Measurements from ENCODE around the gene OR9K2.

DNA sequence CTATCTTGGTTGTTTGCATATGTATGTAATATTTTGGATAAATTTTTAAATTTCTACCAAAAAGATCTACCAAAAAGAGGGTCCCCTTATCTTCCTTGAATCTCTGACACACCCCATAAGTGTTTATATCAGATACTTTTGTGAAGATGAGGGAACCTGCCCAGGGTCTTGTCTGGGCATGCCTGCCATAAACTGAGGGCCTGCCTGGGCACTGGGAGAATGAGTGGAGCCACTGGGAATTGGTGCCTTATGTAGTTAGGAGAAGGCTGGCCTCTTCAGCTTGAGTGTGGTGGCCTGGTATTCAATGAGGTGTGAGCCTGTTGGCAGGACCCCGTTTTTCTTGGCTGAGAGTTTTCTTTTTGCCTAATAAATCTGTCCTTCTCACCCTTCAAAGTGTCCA is 46.5 kb downstream of the OR9K2 start:
- TF ChIP-seq, protein P1, sequence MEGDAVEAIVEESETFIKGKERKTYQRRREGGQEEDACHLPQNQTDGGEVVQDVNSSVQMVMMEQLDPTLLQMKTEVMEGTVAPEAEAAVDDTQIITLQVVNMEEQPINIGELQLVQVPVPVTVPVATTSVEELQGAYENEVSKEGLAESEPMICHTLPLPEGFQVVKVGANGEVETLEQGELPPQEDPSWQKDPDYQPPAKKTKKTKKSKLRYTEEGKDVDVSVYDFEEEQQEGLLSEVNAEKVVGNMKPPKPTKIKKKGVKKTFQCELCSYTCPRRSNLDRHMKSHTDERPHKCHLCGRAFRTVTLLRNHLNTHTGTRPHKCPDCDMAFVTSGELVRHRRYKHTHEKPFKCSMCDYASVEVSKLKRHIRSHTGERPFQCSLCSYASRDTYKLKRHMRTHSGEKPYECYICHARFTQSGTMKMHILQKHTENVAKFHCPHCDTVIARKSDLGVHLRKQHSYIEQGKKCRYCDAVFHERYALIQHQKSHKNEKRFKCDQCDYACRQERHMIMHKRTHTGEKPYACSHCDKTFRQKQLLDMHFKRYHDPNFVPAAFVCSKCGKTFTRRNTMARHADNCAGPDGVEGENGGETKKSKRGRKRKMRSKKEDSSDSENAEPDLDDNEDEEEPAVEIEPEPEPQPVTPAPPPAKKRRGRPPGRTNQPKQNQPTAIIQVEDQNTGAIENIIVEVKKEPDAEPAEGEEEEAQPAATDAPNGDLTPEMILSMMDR (IDR thresholded peaks at IDR 0.05) = no peak
- TF ChIP-seq POLR2A (IDR thresholded peaks at IDR 0.05) = no peak
- TF ChIP-seq EP300 (IDR thresholded peaks at IDR 0.05) = no peak

Data from tibial nerve (tissue), 4 donors.